ENCODE results near the gene FHIP1B. TPM values are rescaled to one million over a fixed set of nuclear protein-coding genes. Genes with fewer than 3 reads are reported as not detected.

FHIP1B gene
- total and polyA plus RNA-seq, 8 donors = 17.0 to 324 (median 35.7) TPM

DNA sequence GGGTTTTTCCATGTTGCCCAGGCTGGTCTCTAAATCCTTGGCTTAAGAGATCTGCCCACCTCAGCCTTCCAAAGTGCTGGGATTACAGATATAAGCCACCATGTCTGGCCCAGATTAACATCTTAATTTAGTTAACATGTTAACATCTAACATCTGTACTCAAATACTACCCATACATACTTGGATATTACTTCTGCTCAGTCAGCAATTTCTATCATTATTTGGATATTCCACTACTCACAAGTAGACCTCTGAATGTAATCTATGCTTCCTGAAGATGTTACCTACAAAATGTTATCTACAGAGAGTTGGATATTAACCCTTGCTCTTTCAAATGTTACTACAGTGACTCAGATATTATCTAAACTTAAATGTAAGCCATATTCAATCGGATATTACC is 29.2 kb upstream of the FHIP1B start:
- 83 to 100% (median 88%) methylated on average over 1 of the region's 1 CpG for WGBS, 5 donors
- H3K9me3 ChIP-seq = no peaks in the 10 kb centered on the region
- no peak for DNase-seq
- H3K36me3 ChIP-seq = peaks cover 0 to 6% (median 0%) of the 10 kb centered on the region in 4 donors
- no peak overlapping the region for H3K4me3 ChIP-seq
- TF ChIP-seq POLR2A (IDR thresholded peaks at IDR 0.05) (no peak), CTCF (IDR thresholded peaks at IDR 0.05) (no peak), EP300 (IDR thresholded peaks at IDR 0.05) (no peak), POLR2AphosphoS5 (IDR thresholded peaks at IDR 0.05) (no peak)
- intact Hi-C loops (cut with DNase I; ENCODE audit: low total_unique reads) = loop anchor here (10.0 kb wide), 1 partner anchor 51 kb away; no protein-coding TSS in a partner anchor
- H3K27ac ChIP-seq = no peak overlapping the region
- peaks cover 11 to 21% (median 20%) of the 10 kb centered on the region in 4 donors for H3K4me1 ChIP-seq
- peaks cover 5 to 24% (median 17%) of the 10 kb centered on the region in 3 donors for H3K27me3 ChIP-seq

GRCh38 chr11:6260207-6260726 is 25.8 kb upstream of the FHIP1B start:
- H3K4me1 ChIP-seq = peaks cover 15 to 34% (median 29%) of the 10 kb centered on the region in 4 donors
- H3K27ac ChIP-seq = peak overlapping the region; percentile 65 to 90 (median 82)
- H3K9me3 ChIP-seq = no peaks in the 10 kb centered on the region
- H3K36me3 ChIP-seq = peaks cover 0 to 6% (median 0%) of the 10 kb centered on the region in 4 donors
- TF ChIP-seq EP300 (IDR thresholded peaks at IDR 0.05) = no peak
- TF ChIP-seq POLR2A (IDR thresholded peaks at IDR 0.05) = no peak
- no peak for TF ChIP-seq POLR2AphosphoS5 (IDR thresholded peaks at IDR 0.05)
- no peak for TF ChIP-seq CTCF (IDR thresholded peaks at IDR 0.05)
- H3K27me3 ChIP-seq = peaks cover 5 to 47% (median 23%) of the 10 kb centered on the region in 3 donors
- DNase-seq = peak in 1 of 2 donors; percentile 28
- WGBS, 5 donors = 17 to 38% (median 25%) methylated on average over 5 of the region's 5 CpGs
- H3K4me3 ChIP-seq = peak overlapping the region; percentile 42 to 58 (median 49)
- intact Hi-C loops (cut with DNase I; ENCODE audit: low total_unique reads) = loop anchor here (10.0 kb wide), 1 partner anchor 55 kb away; no protein-coding TSS in a partner anchor

- TF ChIP-seq POLR2AphosphoS5 (IDR thresholded peaks at IDR 0.05) (no peak), CTCF (IDR thresholded peaks at IDR 0.05) (no peak), POLR2A (IDR thresholded peaks at IDR 0.05) (no peak), EP300 (IDR thresholded peaks at IDR 0.05) (no peak)
- Histone ChIP-seq H3K4me3 (peak overlapping the region; percentile 42 to 58 (median 49)), H3K36me3 (no peaks in the 10 kb centered on the region), H3K4me1 (peaks cover 15 to 35% (median 31%) of the 10 kb centered on the region in 4 donors), H3K9me3 (no peaks in the 10 kb centered on the region), H3K27me3 (peaks cover 5 to 47% (median 23%) of the 10 kb centered on the region in 3 donors), H3K27ac (peak overlapping the region; percentile 65 to 90 (median 82))
- intact Hi-C loops (cut with DNase I; ENCODE audit: low total_unique reads) = no loop called here
- 9 to 14% (median 9%) methylated on average over 16 of the region's 16 CpGs for WGBS, 5 donors
- peak; percentile 31 to 73 for DNase-seq
Observed at GRCh38 chr11:6258571-6259081, 24.2 kb upstream of the FHIP1B start.

DNA sequence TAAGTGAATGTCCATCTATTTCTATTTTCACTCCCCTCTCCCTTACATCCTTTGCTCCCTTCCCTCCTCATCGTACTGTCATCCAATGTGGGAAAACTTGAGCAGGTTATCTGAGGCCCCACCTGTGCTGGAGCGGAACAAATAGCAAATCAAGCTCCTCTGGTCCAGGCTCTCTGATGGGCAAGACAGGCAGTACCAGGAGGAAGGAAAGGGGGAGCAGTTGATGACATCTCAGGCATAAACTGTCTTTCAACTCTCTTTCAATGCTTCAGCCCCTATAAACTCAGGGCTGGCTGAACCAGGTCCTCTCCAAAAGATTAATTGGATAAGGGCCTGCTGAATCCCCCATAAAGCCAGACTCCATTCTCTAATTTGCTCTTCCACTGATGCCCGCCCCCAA is 23.7 kb upstream of the FHIP1B start:
- Histone ChIP-seq H3K27me3 (peaks cover 5 to 47% (median 23%) of the 10 kb centered on the region in 3 donors), H3K27ac (peak overlapping the region in 1 of 5 donors; percentile 85), H3K4me1 (peaks cover 15 to 40% (median 35%) of the 10 kb centered on the region in 4 donors), H3K9me3 (no peaks in the 10 kb centered on the region), H3K4me3 (peak overlapping the region in 1 of 4 donors; percentile 58), H3K36me3 (no peaks in the 10 kb centered on the region)
- intact Hi-C loops (cut with DNase I; ENCODE audit: low total_unique reads) = no loop called here
- no peak for DNase-seq
- TF ChIP-seq POLR2A (IDR thresholded peaks at IDR 0.05) (no peak), EP300 (IDR thresholded peaks at IDR 0.05) (no peak), CTCF (IDR thresholded peaks at IDR 0.05) (no peak), POLR2AphosphoS5 (IDR thresholded peaks at IDR 0.05) (no peak)
- WGBS, 5 donors = 81 to 85% (median 82%) methylated on average over 3 of the region's 3 CpGs
